ENCODE results near the gene PRR23B.
"Not testable (repeated sequence)": the region's sequence is repeated elsewhere in the genome, so short reads cannot be mapped to it uniquely, and the experiment has no call there.

The PRR23B gene

GRCh38 chr3:139020868-139021234, at the start of gene PRR23B:
PRR23B (minus strand) TSS chr3:139020926; CDS start chr3:139020661, 265 bp downstream.
- no peak for DNase-seq

GRCh38 chr3:139062918-139063317, 42.2 kb upstream of the PRR23B start:
- no peak for DNase-seq

GRCh38 chr3:139052802-139053600, 32.3 kb upstream of the PRR23B start:
- DNase-seq = no peak

GRCh38 chr3:139044366-139045210, 23.9 kb upstream of the PRR23B start, which contains the start of gene PRR23C:
PRR23C (minus strand) TSS chr3:139044892; CDS start chr3:139044620, 272 bp downstream.
- DNase-seq = no peak

GRCh38 chr3:139043554-139044365, 23.0 kb upstream of the PRR23B start:
- no peak for DNase-seq

GRCh38 chr3:139037478-139037877, 16.8 kb upstream of the PRR23B start:
- DNase-seq = no peak

- DNase-seq = no peak
Measured at GRCh38 chr3:139032326-139033002, 11.7 kb upstream of the PRR23B start.

GRCh38 chr3:139030576-139030975, 9.8 kb upstream of the PRR23B start:
- DNase-seq = not testable (repeated sequence)

GRCh38 chr3:139024968-139025367, 4.2 kb upstream of the PRR23B start:
- DNase-seq = no peak

- DNase-seq = no peak
Measured at GRCh38 chr3:139020036-139020867, 474 bp downstream of the PRR23B start.

- DNase-seq = no peak
Measured at GRCh38 chr3:139016430-139017048, 4.2 kb downstream of the PRR23B start.

- no peak for DNase-seq
Measured at GRCh38 chr3:139006051-139006716, 14.5 kb downstream of the PRR23B start, which contains the start of gene PRR23A. PRR23A (minus strand) TSS chr3:139006268; CDS start chr3:139006268, 0 bp downstream.

- no peak for DNase-seq
Measured at GRCh38 chr3:139005356-139005993, 15.3 kb downstream of the PRR23B start.

- DNase-seq = no peak
Measured at GRCh38 chr3:138995706-138996105, 25.0 kb downstream of the PRR23B start.

- no peak for DNase-seq
Measured at GRCh38 chr3:138987181-138987580, 33.5 kb downstream of the PRR23B start.

GRCh38 chr3:138985932-138986331, 34.8 kb downstream of the PRR23B start:
- no peak for DNase-seq

- DNase-seq = no peak
Measured at GRCh38 chr3:138984816-138985215, 35.9 kb downstream of the PRR23B start.

GRCh38 chr3:138976047-138976446, 44.7 kb downstream of the PRR23B start:
- DNase-seq = no peak

GRCh38 chr3:138975351-138975750, 45.4 kb downstream of the PRR23B start:
- DNase-seq = no peak

- DNase-seq = no peak
Measured at GRCh38 chr3:138974462-138974861, 46.3 kb downstream of the PRR23B start.

All from NCI-H345 (cell line).